ENCODE results near the gene STAG3. TPM values are rescaled to one million over a fixed set of nuclear protein-coding genes. Genes with fewer than 3 reads are reported as not detected.
"Not testable (repeated sequence)": the region's sequence is repeated elsewhere in the genome, so short reads cannot be mapped to it uniquely, and the experiment has no call there.

Gene STAG3
- total RNA-seq, 1 experiment from 2014 or later: 1.7 TPM

GRCh38 chr7:100141555-100141949, 36.2 kb upstream of the STAG3 start:
- BruUV-seq (replicated peaks): no TSS peak
- Histone ChIP-seq H3K4me3 (ENCODE audit: low read depth in 2 of 2, low read length in 2 of 2) (no peak overlapping the region), H3K9me3 (ENCODE audit: control insufficient read depth, insufficient read depth, low read depth, low read length) (no peaks in the 10 kb centered on the region), H3K27ac (ENCODE audit: low read length) (no peak overlapping the region), H3K36me3 (ENCODE audit: control insufficient read depth, insufficient read depth, low read length) (no peaks in the 10 kb centered on the region), H3K27me3 (ENCODE audit: control insufficient read depth, insufficient read depth, low read length) (no peaks in the 10 kb centered on the region), H3K4me1 (ENCODE audit: control insufficient read depth, insufficient read depth, low read length) (no peaks in the 10 kb centered on the region)
- no peak for ATAC-seq
- ChIA-PET CTCF (no interaction called here), POLR2A (interaction anchor here (0.6 kb wide), 1 partner anchor 261 kb away, joined by 3 read pairs; no protein-coding TSS in a partner anchor)
- in situ Hi-C loops (cut with HindIII; ENCODE audit: low pct_unique_long_range_greater_than_20kb, low sequenced_read_pairs): no loop called here
- intact Hi-C loops (cut with micrococcal nuclease; ENCODE audit: unreplicated experiment): no loop called here
- TF ChIP-seq POLR2AphosphoS5 (IDR thresholded peaks at IDR 0.05; ENCODE audit: low read depth, low read length) (no peak), SIN3A (IDR thresholded peaks at IDR 0.05; ENCODE audit: borderline replicate concordance, insufficient read depth, low read depth, low read length) (no peak), CTCF (IDR thresholded peaks at IDR 0.05) (no peak), TCF7L2 (IDR thresholded peaks at IDR 0.05; ENCODE audit: low read depth, low read length) (no peak), REST (IDR thresholded peaks at IDR 0.05; ENCODE audit: insufficient read depth in 1 of 2, low read depth in 2 of 2, low read length in 1 of 2) (no peak)
- no peak for DNase-seq (ENCODE audit: low read depth, low spot score)

GRCh38 chr7:100142461-100142860, 35.3 kb upstream of the STAG3 start:
- no TSS peak for BruUV-seq (replicated peaks)
- Histone ChIP-seq H3K27me3 (ENCODE audit: control insufficient read depth, insufficient read depth, low read length) (no peaks in the 10 kb centered on the region), H3K4me1 (ENCODE audit: control insufficient read depth, insufficient read depth, low read length) (no peaks in the 10 kb centered on the region), H3K9me3 (ENCODE audit: control insufficient read depth, insufficient read depth, low read depth, low read length) (no peaks in the 10 kb centered on the region), H3K27ac (ENCODE audit: low read length) (no peak overlapping the region), H3K4me3 (ENCODE audit: low read depth in 2 of 2, low read length in 2 of 2) (no peak overlapping the region), H3K36me3 (ENCODE audit: control insufficient read depth, insufficient read depth, low read length) (no peaks in the 10 kb centered on the region)
- TF ChIP-seq REST (IDR thresholded peaks at IDR 0.05; ENCODE audit: insufficient read depth in 1 of 2, low read depth in 2 of 2, low read length in 1 of 2) (no peak), POLR2AphosphoS5 (IDR thresholded peaks at IDR 0.05; ENCODE audit: low read depth, low read length) (no peak), TCF7L2 (IDR thresholded peaks at IDR 0.05; ENCODE audit: low read depth, low read length) (no peak), SIN3A (IDR thresholded peaks at IDR 0.05; ENCODE audit: borderline replicate concordance, insufficient read depth, low read depth, low read length) (no peak), CTCF (IDR thresholded peaks at IDR 0.05) (no peak)
- CTCF ChIA-PET: no interaction called here
- intact Hi-C loops (cut with micrococcal nuclease; ENCODE audit: unreplicated experiment) (no loop called here), in situ Hi-C loops (cut with HindIII; ENCODE audit: low pct_unique_long_range_greater_than_20kb, low sequenced_read_pairs) (no loop called here)
- POLR2A ChIA-PET: no interaction called here
- DNase-seq (ENCODE audit: low read depth, low spot score): no peak
- no peak for ATAC-seq

- in situ Hi-C loops (cut with HindIII; ENCODE audit: low pct_unique_long_range_greater_than_20kb, low sequenced_read_pairs); H3K4me1 ChIP-seq (ENCODE audit: control insufficient read depth, insufficient read depth, low read length); H3K27ac ChIP-seq (ENCODE audit: low read length); BruUV-seq (replicated peaks); intact Hi-C loops (cut with micrococcal nuclease; ENCODE audit: unreplicated experiment); DNase-seq (ENCODE audit: low read depth, low spot score); H3K27me3 ChIP-seq (ENCODE audit: control insufficient read depth, insufficient read depth, low read length); H3K4me3 ChIP-seq (ENCODE audit: low read depth in 2 of 2, low read length in 2 of 2); H3K36me3 ChIP-seq (ENCODE audit: control insufficient read depth, insufficient read depth, low read length); ATAC-seq; H3K9me3 ChIP-seq (ENCODE audit: control insufficient read depth, insufficient read depth, low read depth, low read length): not testable (repeated sequence)
- POLR2A ChIA-PET: interaction anchor here (0.6 kb wide), 1 partner anchor 239 kb away, joined by 3 read pairs; no protein-coding TSS in a partner anchor
- CTCF ChIA-PET: interaction anchor here (0.6 to 0.7 kb wide), 3 partner anchors 41 to 186 kb away, joined by 4 to 5 read pairs (median 4); no protein-coding TSS in a partner anchor
These were observed 31.4 kb upstream of the STAG3 start for GRCh38 chr7:100146350-100146749.

Measured in Panc1 (cell line).